Measurements from ENCODE around the gene EHMT2.

Gene EHMT2

DNA sequence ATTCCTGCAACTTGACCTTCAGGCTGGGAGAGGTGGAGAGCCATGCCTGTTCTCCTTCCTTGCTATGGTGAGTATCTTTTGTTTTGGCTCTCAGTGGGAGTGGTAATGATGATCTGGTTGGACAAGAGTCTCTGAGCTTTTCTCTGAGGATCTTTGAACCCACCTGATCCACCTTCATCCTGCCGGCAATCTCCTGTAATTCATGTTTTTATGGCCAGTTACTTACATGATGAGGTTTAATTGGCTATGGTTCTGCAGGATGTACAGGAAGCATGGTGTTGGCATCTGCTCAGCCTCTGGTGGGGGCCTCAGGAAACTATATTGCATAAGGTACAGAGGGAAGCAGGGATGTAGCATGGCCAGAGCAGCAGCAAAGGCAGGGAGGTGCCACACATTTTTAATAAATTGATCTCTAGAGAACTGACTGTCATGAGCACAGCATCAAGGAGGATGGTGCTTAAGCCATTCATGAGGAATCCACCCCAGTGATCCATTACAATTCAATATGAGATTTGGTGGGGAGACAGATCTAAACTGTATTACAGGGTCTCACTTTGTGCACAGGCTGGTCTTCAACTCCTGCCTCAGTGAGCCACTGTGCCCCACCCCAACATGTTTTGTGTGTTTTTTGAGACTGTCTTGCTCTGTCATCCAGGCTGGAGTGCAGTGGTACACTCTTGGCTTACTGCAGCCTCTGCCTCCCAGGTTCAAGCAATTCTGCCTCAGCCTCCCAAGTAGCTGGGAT lies 60.0 kb downstream of the EHMT2 start:
- H3K4me3 ChIP-seq (ENCODE audit: low read depth, low read length), result peak overlapping the region; percentile 79
- no peak for DNase-seq (ENCODE audit: low read depth, low spot score)
- no peak for TF ChIP-seq CTCF (IDR thresholded peaks at IDR 0.05; ENCODE audit: low read depth, low read length)

DNA sequence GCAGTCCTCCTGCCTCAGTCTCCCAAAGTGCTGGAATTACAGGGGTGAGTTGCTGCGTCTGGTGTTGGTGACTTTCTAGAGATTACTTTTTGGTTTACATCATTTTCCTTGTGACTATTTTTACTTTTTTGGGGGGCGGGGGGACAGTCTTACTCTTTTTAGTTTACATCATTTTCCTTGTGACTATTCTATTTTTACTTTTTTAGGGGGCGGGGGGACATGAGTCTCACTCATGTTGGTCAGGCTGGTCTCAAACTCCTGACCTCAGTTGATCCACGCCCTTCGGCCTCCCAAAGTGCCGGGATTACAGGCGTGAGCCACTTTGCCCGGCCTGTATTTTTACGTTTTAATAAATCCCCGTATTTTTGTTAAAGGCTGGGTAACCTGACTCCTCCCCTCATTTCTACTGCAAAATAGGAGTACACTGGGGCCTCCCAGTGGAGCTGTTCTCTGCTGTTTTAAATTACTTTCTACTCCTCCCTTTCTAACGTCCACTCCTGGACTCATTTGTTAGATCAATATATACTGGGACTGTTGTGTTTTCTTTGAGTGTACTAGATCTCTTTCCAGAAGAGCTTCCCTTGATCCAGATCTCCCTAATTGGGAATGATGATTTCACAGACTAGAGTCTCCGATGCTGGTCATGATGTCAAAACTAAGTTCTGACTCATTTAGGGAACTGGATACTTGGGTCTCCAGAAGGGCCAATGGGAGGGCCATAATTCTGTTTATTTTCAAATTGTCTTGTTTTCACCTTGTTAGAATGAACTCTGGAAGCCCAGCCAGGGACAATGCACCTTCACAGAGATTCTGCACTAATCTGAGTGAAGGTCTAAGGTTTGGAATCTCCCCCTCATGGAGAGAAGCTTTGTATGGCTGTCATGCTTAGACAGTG lies 60.8 kb downstream of the EHMT2 start:
- no peak for TF ChIP-seq CTCF (IDR thresholded peaks at IDR 0.05; ENCODE audit: low read depth, low read length)
- in situ Hi-C loops (cut with HindIII; ENCODE audit: low sequenced_read_pairs), result no loop called here
- peak overlapping the region; percentile 79 for H3K4me3 ChIP-seq (ENCODE audit: low read depth, low read length)
- DNase-seq (ENCODE audit: low read depth, low spot score), result peak; percentile 56

More for the DNA sequence above, 60.0 kb downstream of the EHMT2 start:
- in situ Hi-C loops (cut with HindIII; ENCODE audit: low sequenced_read_pairs), result no loop called here

DNA sequence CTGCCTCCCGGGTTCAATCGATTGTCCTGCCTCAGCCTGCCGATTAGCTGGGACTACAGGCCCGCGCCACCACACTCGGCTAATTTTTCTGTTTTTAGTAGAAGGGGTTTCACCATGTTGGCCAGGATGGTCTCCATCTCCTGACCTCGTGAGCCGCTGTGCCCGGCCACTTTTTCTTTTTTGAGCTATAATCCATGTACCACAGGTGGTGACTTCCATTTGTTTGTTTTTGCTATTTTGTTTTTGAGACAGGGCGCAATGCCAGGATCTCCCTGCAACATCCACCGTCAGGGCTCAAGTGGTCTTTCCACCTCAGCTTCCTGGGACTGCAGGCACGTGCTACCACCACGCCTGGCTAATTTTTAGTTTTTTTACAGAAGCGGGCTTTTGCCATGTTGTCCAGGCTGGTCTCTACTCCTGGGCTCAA lies 61.4 kb downstream of the EHMT2 start:
- in situ Hi-C loops (cut with HindIII; ENCODE audit: low sequenced_read_pairs), result no loop called here
- peak overlapping the region; percentile 79 for H3K4me3 ChIP-seq (ENCODE audit: low read depth, low read length)
- TF ChIP-seq CTCF (IDR thresholded peaks at IDR 0.05; ENCODE audit: low read depth, low read length), result no peak
- no peak for DNase-seq (ENCODE audit: low read depth, low spot score)

GRCh38 chr6:31834367-31835250 lies 62.9 kb downstream of the EHMT2 start:
- in situ Hi-C loops (cut with HindIII; ENCODE audit: low sequenced_read_pairs), result no loop called here
- H3K4me3 ChIP-seq (ENCODE audit: low read depth, low read length), result peak overlapping the region; percentile 79
- DNase-seq (ENCODE audit: low read depth, low spot score), result peak; percentile 89
- no peak for TF ChIP-seq CTCF (IDR thresholded peaks at IDR 0.05; ENCODE audit: low read depth, low read length)

DNA sequence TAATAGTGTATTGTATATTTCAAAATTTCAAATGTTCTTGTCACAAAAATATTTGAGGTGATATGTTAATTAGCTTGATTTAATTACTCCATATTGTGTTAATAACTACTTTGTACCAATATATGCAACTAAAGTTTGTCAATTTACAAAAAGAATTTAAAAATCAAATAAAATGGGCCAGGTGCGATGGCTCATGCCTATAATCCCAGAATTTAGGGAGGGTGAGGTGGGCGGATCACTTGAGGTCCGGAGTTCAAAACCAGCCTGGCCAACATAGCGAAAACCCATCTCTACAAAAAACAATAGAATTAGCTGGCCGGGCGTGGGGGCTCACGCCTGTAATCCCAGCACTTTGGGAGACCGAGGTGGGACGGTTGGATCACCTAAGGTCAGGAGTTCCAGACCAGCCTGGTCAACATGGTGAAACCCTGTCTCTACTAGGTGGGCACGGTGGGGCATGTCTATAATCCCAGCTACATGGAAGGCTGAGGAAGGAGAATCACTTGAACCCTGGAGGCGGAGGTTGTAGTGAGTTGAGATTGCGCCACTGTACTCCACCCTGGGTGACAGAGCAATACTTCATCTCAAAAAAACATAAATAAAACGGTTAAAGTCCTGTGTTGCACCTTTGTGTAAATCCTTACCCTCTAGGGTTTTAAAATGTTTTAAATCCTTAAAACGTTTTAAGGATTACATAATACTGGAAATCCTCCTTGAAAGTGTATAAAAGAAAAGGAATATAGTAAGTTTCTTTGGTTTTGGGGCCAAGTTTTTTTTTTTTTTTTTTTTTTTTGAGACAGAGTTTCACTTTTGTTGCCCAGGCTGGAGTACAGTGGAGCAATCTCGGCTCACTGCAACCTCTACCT lies 65.9 kb downstream of the EHMT2 start:
- in situ Hi-C loops (cut with HindIII; ENCODE audit: low sequenced_read_pairs), result no loop called here
- TF ChIP-seq CTCF (IDR thresholded peaks at IDR 0.05; ENCODE audit: low read depth, low read length), result no peak

More for the DNA sequence above, 65.9 kb downstream of the EHMT2 start:
- H3K4me3 ChIP-seq (ENCODE audit: low read depth, low read length), result peak overlapping the region; percentile 72
- DNase-seq (ENCODE audit: low read depth, low spot score), result no peak
